Measurements from ENCODE around the gene CLASP2. TPM values are rescaled to one million over a fixed set of nuclear protein-coding genes. Genes with fewer than 3 reads are reported as not detected.

Gene CLASP2
- polyA plus RNA-seq, 1 donor (not counting 4 experiments of a cell fraction or from before 2014, with no cell fraction given) = 49.5 TPM

DNA sequence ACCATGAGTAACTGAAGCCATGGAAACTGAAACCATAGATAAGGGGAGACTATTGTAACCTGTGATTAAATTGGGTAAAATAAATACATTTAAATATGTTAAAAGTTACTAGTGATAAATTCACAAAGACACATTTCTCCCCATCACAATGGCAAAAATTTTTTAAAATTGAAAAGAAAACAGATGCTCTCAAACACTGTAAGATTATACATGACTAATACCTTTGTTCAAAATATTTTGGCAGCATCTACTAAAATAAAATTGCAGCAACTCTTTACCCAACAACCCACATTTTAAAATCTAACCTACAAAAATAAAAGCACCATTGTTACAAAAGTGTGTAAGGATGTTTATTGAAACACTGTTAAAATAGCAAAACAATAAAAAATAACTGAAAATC, 93.3 kb downstream of the CLASP2 start:
- no peaks in the 10 kb centered on the region for H3K9me1 ChIP-seq (ENCODE audit: control insufficient read depth, extremely low read depth, insufficient read depth, low read length)
- H3K36me3 ChIP-seq (ENCODE audit: control insufficient read depth in 2 of 2, extremely low read depth in 1 of 2, insufficient read depth in 2 of 2, low read length in 2 of 2) = peaks cover 0 to 6% of the 10 kb centered on the region in 2 experiments
- H3K27me3 ChIP-seq (ENCODE audit: control insufficient read depth, extremely low read depth, insufficient read depth, low read length) = no peaks in the 10 kb centered on the region
- H3K4me2 ChIP-seq (ENCODE audit: control insufficient read depth, extremely low read depth, insufficient read depth, low read depth, low read length) = no peak overlapping the region
- FAIRE-seq (no peak), DNase-seq (ENCODE audit: low read depth, low spot score) (no peak)
- no peak for TF ChIP-seq EZH2 (IDR thresholded peaks at IDR 0.05; ENCODE audit: low read length)
- TF ChIP-seq, protein P1, sequence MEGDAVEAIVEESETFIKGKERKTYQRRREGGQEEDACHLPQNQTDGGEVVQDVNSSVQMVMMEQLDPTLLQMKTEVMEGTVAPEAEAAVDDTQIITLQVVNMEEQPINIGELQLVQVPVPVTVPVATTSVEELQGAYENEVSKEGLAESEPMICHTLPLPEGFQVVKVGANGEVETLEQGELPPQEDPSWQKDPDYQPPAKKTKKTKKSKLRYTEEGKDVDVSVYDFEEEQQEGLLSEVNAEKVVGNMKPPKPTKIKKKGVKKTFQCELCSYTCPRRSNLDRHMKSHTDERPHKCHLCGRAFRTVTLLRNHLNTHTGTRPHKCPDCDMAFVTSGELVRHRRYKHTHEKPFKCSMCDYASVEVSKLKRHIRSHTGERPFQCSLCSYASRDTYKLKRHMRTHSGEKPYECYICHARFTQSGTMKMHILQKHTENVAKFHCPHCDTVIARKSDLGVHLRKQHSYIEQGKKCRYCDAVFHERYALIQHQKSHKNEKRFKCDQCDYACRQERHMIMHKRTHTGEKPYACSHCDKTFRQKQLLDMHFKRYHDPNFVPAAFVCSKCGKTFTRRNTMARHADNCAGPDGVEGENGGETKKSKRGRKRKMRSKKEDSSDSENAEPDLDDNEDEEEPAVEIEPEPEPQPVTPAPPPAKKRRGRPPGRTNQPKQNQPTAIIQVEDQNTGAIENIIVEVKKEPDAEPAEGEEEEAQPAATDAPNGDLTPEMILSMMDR (optimal IDR thresholded peaks at IDR 0.05 in 1 of 3, IDR thresholded peaks at IDR 0.05 in 1 of 3, conservative IDR thresholded peaks at IDR 0.05 in 1 of 3; ENCODE audit: extremely low read depth in 1 of 3, insufficient read depth in 2 of 3, low read length in 3 of 3) = no peak
- no peak overlapping the region for H3K27ac ChIP-seq (ENCODE audit: control insufficient read depth, insufficient read depth, low read length)
- dilution Hi-C loops (cut with MboI; ENCODE audit: extremely low pct_ligation_motif_present, low sequenced_read_pairs) = loop anchor here (25.0 kb wide), 1 partner anchor 163 kb away; the partner anchor contains the start of gene PDCD6IP
- no peaks in the 10 kb centered on the region for H3K79me2 ChIP-seq (ENCODE audit: control insufficient read depth, insufficient read depth, low read length)
- H3K9me3 ChIP-seq (ENCODE audit: control insufficient read depth, low read depth, low read length) = no peaks in the 10 kb centered on the region
- H3K9ac ChIP-seq (ENCODE audit: control insufficient read depth, extremely low read depth, insufficient read depth, low read length) = no peak overlapping the region
- no peaks in the 10 kb centered on the region for H4K20me1 ChIP-seq (ENCODE audit: control insufficient read depth, extremely low read depth, insufficient read depth, low read length)
- H3K4me1 ChIP-seq (ENCODE audit: control insufficient read depth, extremely low read depth, insufficient read depth, low read length) = no peaks in the 10 kb centered on the region
- H2AFZ ChIP-seq (ENCODE audit: control insufficient read depth, low read length) = no peak overlapping the region
- H3K4me3 ChIP-seq (ENCODE audit: control insufficient read depth in 2 of 3, extremely low read depth in 1 of 3, insufficient read depth in 2 of 3, low read depth in 1 of 3, low read length in 3 of 3) = no peak overlapping the region

DNA sequence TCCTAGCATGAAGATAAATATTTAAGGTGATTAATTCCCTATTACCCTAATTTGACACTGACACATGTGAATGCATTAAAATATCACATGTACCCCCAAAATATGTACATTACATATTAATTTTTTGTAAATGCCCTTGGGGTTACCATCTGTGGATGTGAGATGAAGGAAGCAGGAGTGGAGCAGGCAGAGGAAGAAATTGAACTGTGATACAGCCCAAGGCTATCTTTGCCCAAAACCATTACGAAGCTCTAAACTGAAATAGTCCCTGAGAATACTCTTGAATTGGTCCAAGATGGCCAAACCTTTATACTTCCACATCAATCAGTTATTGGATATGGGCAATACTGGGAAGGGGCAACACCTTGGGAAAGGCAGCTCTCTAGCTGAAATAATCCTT, 105.0 kb downstream of the CLASP2 start:
- no peaks in the 10 kb centered on the region for H3K79me2 ChIP-seq (ENCODE audit: control insufficient read depth, insufficient read depth, low read length)
- DNase-seq (ENCODE audit: low read depth, low spot score) = no peak
- peaks cover under 1 to 2% of the 10 kb centered on the region in 2 experiments for H3K36me3 ChIP-seq (ENCODE audit: control insufficient read depth in 2 of 2, extremely low read depth in 1 of 2, insufficient read depth in 2 of 2, low read length in 2 of 2)
- H3K4me3 ChIP-seq (ENCODE audit: control insufficient read depth in 2 of 3, extremely low read depth in 1 of 3, insufficient read depth in 2 of 3, low read depth in 1 of 3, low read length in 3 of 3) = no peak overlapping the region
- no peak overlapping the region for H3K27ac ChIP-seq (ENCODE audit: control insufficient read depth, insufficient read depth, low read length)
- no peak for FAIRE-seq
- TF ChIP-seq, protein P1 (optimal IDR thresholded peaks at IDR 0.05 in 1 of 3, IDR thresholded peaks at IDR 0.05 in 1 of 3, conservative IDR thresholded peaks at IDR 0.05 in 1 of 3; ENCODE audit: extremely low read depth in 1 of 3, insufficient read depth in 2 of 3, low read length in 3 of 3) = no peak
- TF ChIP-seq EZH2 (IDR thresholded peaks at IDR 0.05; ENCODE audit: low read length) = no peak
- H3K9me3 ChIP-seq (ENCODE audit: control insufficient read depth, low read depth, low read length) = no peaks in the 10 kb centered on the region
- H3K9me1 ChIP-seq (ENCODE audit: control insufficient read depth, extremely low read depth, insufficient read depth, low read length) = no peaks in the 10 kb centered on the region
- no peak overlapping the region for H3K4me2 ChIP-seq (ENCODE audit: control insufficient read depth, extremely low read depth, insufficient read depth, low read depth, low read length)
- H4K20me1 ChIP-seq (ENCODE audit: control insufficient read depth, extremely low read depth, insufficient read depth, low read length) = no peaks in the 10 kb centered on the region
- no peaks in the 10 kb centered on the region for H3K27me3 ChIP-seq (ENCODE audit: control insufficient read depth, extremely low read depth, insufficient read depth, low read length)
- no peak overlapping the region for H3K9ac ChIP-seq (ENCODE audit: control insufficient read depth, extremely low read depth, insufficient read depth, low read length)
- H2AFZ ChIP-seq (ENCODE audit: control insufficient read depth, low read length) = no peak overlapping the region
- no peaks in the 10 kb centered on the region for H3K4me1 ChIP-seq (ENCODE audit: control insufficient read depth, extremely low read depth, insufficient read depth, low read length)
- dilution Hi-C loops (cut with MboI; ENCODE audit: extremely low pct_ligation_motif_present, low sequenced_read_pairs) = no loop called here

All from keratinocyte (primary cell).